Measurements from ENCODE around the gene FAM89A.
"Not testable (repeated sequence)": the region's sequence is repeated elsewhere in the genome, so short reads cannot be mapped to it uniquely, and the experiment has no call there.

The FAM89A gene

DNA sequence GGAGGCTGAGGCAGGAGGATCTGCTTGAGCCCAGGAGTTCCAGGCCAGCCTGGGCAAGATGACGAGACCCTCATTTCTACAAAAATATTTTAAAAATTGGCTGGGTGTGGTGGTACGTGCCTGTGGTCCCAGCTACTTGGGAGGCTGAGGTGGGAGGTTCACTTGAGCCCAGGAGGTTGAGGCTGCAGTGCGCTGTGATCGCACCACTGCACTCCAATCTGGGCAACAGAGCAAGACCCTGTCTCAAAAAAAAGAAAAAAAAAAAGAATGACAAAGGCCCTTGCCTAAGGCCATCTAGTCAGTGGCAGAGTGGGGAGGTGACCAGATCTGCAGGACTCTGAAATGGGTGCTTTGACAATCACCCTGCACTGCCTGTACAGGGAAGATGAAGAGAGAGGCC is 10.8 kb downstream of the FAM89A start:
- not testable (repeated sequence) for DNase-seq

DNA sequence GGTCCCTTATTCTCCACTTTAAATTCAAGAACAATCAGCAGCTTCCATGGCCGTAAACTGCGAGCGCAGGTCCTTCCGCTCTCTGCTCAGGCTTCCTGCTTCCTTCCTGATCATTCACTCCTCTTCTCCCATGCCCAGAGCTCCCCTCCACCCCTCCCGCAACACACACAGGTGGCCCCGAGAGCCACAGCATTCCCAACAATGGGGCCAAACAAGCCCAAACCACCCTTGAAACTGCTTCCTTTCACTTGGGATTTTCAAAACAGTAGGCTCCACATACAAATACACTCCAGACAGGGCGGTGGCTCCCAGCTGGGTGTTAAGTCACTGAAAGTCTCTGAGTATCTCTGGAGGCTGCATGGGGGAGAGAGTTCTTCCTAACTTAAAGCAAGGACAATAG is 11.4 kb downstream of the FAM89A start:
- no peak for DNase-seq

- no peak for DNase-seq
Measured at GRCh38 chr1:231027971-231028370, 12.1 kb downstream of the FAM89A start.

GRCh38 chr1:231027136-231027925 is 12.7 kb downstream of the FAM89A start:
- DNase-seq = no peak

- DNase-seq = no peak
Measured at GRCh38 chr1:231026576-231026975, 13.5 kb downstream of the FAM89A start.

- DNase-seq = no peak
Measured at GRCh38 chr1:231023150-231023549, 16.9 kb downstream of the FAM89A start.

DNA sequence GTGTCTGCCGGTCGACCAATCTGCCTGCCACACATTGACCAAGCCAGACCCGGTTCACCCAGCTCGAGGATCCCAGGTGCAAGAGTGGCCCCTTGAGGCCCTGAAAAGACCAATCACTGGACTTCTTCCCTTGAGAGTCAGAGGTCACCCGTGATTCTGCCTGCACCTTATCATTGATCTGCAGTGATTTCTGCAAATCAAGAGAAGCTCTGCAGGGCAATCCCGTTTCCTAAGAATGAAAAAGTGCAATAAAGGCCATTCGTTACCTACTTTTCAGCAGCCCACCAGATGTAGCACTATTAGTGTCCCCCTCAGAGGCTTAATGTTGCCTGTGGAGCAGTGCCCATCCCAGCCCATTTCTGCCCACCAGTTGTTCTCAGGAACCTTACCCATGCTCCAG is 17.5 kb downstream of the FAM89A start:
- DNase-seq = not testable (repeated sequence)

GRCh38 chr1:231021540-231022031 is 18.5 kb downstream of the FAM89A start:
- DNase-seq = no peak

DNA sequence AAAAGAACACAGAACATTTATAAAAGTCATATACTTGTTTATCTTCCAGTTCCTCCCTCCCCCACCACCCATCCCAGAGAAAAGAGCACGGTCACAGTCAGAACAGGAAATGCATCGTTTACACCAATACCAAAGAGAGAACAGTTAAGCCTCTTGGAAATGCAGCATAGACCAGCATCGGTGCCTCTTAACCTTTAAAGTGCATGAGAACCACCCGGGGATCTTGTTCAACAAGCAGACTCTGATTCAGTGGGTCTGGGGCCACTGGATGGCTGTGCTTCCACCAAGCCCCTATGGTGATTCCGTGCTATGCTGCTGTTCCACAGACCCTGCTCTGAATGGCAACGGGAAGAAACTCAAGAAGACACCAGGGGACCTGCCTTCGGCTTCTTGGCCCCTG is 19.2 kb downstream of the FAM89A start:
- no peak for DNase-seq

DNA sequence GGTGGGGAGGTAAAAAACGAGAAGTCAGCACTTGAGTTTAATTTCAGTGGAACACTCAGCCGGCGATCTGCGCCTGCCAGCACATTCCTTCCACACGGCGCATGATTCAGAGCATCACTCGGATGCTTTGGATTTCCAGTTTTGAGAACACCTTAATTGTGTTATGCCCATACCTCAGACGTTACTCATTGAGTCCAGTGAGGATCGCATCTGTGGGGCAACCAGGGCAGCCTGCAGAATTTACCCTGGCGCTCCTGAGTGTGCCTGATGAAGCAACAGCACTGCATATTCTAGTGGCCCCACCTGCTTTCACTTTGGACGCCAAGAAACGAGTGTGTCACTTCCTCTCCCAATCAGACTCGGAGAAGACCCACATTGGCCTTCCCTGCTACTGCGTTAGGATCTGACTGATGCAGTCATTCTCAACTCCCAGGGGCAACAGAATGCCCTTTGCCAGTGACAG is 19.9 kb downstream of the FAM89A start:
- DNase-seq = no peak

DNA sequence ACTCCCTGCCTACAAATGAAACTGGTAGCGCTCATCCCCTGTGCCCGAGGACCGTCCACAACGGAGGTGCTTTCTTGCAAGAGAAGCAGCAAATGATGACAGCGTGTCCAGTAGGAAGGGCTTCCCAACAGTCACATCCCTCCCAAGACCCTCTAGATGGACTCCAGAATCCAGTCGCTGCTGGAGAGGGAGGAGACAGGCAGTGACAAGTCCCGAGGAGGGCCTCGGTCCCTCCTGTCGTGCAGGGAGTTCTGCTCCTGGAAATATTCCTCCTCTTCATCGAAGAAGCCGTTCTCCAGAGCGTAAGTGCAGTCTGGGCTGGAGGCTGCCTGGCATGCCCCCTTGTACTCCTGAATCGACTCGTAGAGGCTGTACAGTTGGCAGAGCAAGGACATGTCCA is 20.3 kb downstream of the FAM89A start:
- no peak for DNase-seq

DNA sequence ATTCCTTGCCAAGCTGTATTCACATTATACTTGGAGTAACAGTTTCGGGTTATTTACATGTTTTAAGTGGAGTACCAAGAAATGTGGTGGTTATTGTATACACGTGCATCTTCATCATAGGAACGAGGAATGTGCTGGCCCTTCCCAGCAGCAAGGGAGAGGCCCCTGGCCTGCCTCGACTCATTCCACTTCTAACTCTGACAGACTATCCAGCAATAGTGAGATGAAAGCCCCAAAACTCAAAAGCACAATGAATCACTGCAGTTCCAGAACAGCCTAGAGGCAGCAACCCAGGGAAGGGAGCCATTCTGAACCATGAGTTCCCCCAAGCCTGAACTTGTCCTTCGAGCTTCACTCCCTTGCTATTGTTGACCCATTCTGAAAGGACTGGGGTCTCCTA is 23.1 kb downstream of the FAM89A start:
- DNase-seq = no peak

GRCh38 chr1:231016234-231016633 is 23.8 kb downstream of the FAM89A start:
- no peak for DNase-seq

GRCh38 chr1:231013391-231014015 is 26.6 kb downstream of the FAM89A start:
- DNase-seq = no peak

DNA sequence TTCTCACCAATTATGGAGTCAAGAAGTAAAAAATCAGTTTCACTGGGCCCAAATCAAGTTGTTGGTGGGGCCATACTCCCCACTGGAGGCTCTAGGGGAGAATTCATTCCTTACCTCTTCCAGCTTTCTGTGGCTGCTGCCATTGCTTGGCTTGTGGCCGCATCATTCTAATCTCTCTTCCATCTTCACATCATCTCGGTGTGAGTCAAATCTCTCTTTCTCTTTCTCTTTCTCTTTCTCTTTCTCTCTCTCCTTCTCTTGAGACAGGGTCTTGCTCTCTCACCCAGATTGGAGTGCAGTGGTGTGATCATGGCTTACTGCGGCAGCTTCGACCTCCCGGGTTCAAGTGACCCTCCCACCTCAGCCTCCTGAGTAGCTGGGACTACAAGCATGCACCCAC is 28.1 kb downstream of the FAM89A start:
- DNase-seq = no peak

DNA sequence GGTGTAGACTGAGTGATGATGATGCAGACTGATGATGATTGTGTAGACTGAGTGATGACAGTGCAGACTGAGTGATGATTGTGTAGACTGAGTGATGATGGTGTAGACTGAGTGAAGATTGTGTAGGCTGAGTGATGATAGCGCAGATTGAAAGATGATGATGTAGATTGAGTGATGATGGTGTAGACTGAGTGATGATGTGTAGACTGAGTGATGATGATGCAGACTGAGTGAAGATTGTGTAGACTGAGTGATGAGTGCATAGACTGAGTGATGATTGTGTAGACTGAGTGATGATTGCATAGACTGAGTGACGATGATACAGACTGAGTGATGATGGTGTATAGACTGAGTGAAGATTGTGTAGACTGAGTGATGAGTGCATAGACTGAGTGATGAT is 28.7 kb downstream of the FAM89A start:
- no peak for DNase-seq

- DNase-seq = not testable (repeated sequence)
Measured at GRCh38 chr1:231007535-231007934, 32.5 kb downstream of the FAM89A start.

GRCh38 chr1:231001892-231002291 is 38.2 kb downstream of the FAM89A start:
- DNase-seq = no peak

GRCh38 chr1:231000639-231001038 is 39.4 kb downstream of the FAM89A start:
- no peak for DNase-seq

- DNase-seq = no peak
Measured at GRCh38 chr1:231000201-231000600, 39.9 kb downstream of the FAM89A start.

DNA sequence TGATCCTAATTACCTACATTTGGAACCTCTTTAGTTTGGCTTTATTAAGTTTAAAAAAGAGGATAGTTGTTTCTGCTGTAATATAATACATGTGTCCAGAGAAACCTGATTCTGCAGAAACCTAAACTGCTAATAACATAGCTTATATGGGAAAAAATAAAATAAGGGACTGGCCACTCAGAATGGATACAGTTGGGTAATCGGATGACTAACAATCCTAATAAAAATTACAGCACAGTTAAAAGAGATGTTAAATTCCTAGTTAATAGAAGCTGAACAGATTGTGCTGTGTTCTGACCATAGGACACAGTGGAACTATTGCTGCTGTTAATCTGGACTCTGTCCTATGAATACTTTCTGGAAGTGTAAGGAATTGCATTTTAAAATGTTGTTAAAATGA is 45.2 kb downstream of the FAM89A start:
- no peak for DNase-seq

DNA sequence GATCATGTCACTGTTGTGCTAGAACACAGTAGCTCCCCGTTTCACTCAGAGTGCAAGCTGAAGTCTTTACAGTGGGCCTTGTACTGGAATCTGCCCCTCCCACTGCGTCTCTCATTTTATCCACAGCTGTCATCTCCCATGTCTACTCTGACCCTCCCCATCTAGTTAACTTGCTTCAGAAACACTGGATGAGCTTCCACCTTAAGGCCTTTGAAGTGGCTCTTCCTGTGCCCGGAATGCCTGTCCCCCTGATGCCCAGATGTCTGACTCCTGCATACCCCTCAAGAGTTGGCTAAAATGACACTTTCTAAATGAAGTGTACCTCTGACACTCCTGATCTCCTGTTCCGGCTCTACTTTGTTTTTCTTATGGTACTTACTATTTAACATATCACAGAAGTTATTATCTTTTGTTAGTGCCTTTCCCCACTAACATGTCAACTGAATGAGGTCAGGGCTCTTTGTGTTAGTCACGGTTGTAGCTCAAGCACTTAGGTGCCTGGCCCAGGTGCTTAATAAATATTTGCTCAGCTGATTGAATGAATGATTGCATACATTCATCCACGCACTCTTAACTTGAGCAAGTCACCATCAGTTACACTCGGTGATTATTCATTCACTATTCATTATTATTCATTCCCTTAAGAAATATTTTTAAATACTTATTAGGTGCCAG is 47.8 kb downstream of the FAM89A start:
- no peak for DNase-seq

DNA sequence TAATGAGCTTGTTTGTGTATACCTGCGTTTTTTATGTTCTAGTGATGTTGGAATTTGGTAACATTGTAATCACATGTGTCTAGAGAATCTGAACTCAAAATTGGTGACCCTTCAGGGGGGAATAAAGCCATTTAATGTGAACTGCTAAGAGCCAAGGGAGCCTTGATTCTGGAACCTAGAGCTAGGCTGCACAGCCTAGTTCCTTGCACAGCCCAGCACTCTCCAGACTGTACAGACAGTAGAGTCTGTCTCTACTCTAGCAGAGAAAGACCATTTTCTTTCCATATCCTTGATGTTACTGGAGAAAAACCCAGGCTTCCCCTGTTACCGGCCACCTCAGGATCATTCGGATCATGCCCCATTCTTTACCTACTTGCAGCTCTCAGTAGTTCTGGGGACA is 52.6 kb downstream of the FAM89A start:
- DNase-seq = no peak

GRCh38 chr1:230986976-230987375 is 53.1 kb downstream of the FAM89A start:
- DNase-seq = no peak
